ENCODE data around the gene ERGIC1. TPM values are rescaled to one million over a fixed set of nuclear protein-coding genes. Genes with fewer than 3 reads are reported as not detected.
A peak's percentile ranks its signal among the peaks of the same experiment; 100 is the strongest.
"Not testable (repeated sequence)": the region's sequence is repeated elsewhere in the genome, so short reads cannot be mapped to it uniquely, and the experiment has no call there.

The ERGIC1 gene
- total and polyA plus RNA-seq, 12 donors: 71.9 to 450 (median 248) TPM

GRCh38 chr5:172807766-172808311, 26.2 kb upstream of the ERGIC1 start:
- Histone ChIP-seq H3K4me3 (peak overlapping the region in 2 of 4 donors; percentile 28 to 39), H3K9me3 (replicated peaks in 1 of 3) (no peaks in the 10 kb centered on the region), H3K4me1 (replicated peaks in 1 of 2) (peaks cover 4 to 12% of the 10 kb centered on the region in 2 donors), H3K36me3 (replicated peaks in 1 of 2) (no peaks in the 10 kb centered on the region), H3K27ac (peak overlapping the region in 4 of 5 donors; percentile 56 to 93 (median 84)), H3K27me3 (no peaks in the 10 kb centered on the region)
- peak in 1 of 7 donors; percentile 54 for DNase-seq
- TF ChIP-seq CTCF (IDR thresholded peaks at IDR 0.05) (no peak), POLR2A (IDR thresholded peaks at IDR 0.05) (no peak)
- intact Hi-C loops (cut with DNase I): no loop called here
- WGBS, 4 donors: 91 to 95% (median 92%) methylated on average over 11 of the region's 11 CpGs

- peaks cover 4 to 10% of the 10 kb centered on the region in 2 donors for H3K4me1 ChIP-seq (replicated peaks in 1 of 2)
- H3K9me3 ChIP-seq (replicated peaks in 1 of 3): no peaks in the 10 kb centered on the region
- no peak for TF ChIP-seq CTCF (IDR thresholded peaks at IDR 0.05)
- no peak for TF ChIP-seq POLR2A (IDR thresholded peaks at IDR 0.05)
- no peak overlapping the region for H3K27ac ChIP-seq
- H3K4me3 ChIP-seq: no peak overlapping the region
- intact Hi-C loops (cut with DNase I): no loop called here
- no peaks in the 10 kb centered on the region for H3K27me3 ChIP-seq
- WGBS, 4 donors: 94 to 98% (median 96%) methylated on average over 2 of the region's 2 CpGs
- no peaks in the 10 kb centered on the region for H3K36me3 ChIP-seq (replicated peaks in 1 of 2)
- DNase-seq: no peak
Measured at GRCh38 chr5:172809774-172810173, 24.3 kb upstream of the ERGIC1 start.

GRCh38 chr5:172810996-172811395, 23.1 kb upstream of the ERGIC1 start:
- 90 to 98% (median 92%) methylated on average over 4 of the region's 4 CpGs for WGBS, 4 donors
- H3K4me3 ChIP-seq; H3K27me3 ChIP-seq; intact Hi-C loops (cut with DNase I); H3K27ac ChIP-seq; H3K9me3 ChIP-seq (replicated peaks in 1 of 3); H3K36me3 ChIP-seq (replicated peaks in 1 of 2); H3K4me1 ChIP-seq (replicated peaks in 1 of 2); DNase-seq: not testable (repeated sequence)

- Histone ChIP-seq H3K9me3 (replicated peaks in 1 of 3) (no peaks in the 10 kb centered on the region), H3K4me1 (replicated peaks in 1 of 2) (peaks cover 10 to 11% of the 10 kb centered on the region in 2 donors), H3K27me3 (no peaks in the 10 kb centered on the region), H3K27ac (no peak overlapping the region), H3K4me3 (no peak overlapping the region), H3K36me3 (replicated peaks in 1 of 2) (no peaks in the 10 kb centered on the region)
- DNase-seq: no peak
- WGBS, 4 donors: 72 to 77% (median 74%) methylated on average over 7 of the region's 7 CpGs
- TF ChIP-seq CTCF (IDR thresholded peaks at IDR 0.05) (no peak), POLR2A (IDR thresholded peaks at IDR 0.05) (no peak)
- intact Hi-C loops (cut with DNase I): no loop called here
Measured at GRCh38 chr5:172815631-172816030, 18.4 kb upstream of the ERGIC1 start.

- DNase-seq: peak; percentile 64 to 81 (median 78)
- Histone ChIP-seq H3K36me3 (replicated peaks in 1 of 2) (no peaks in the 10 kb centered on the region), H3K4me3 (no peak overlapping the region), H3K9me3 (replicated peaks in 1 of 3) (no peaks in the 10 kb centered on the region), H3K27me3 (no peaks in the 10 kb centered on the region), H3K27ac (peak overlapping the region in 4 of 5 donors; percentile 36 to 68 (median 61)), H3K4me1 (replicated peaks in 1 of 2) (peaks cover 10 to 11% of the 10 kb centered on the region in 2 donors)
- WGBS, 4 donors: 26 to 38% (median 35%) methylated on average over 5 of the region's 5 CpGs
- intact Hi-C loops (cut with DNase I): no loop called here
- TF ChIP-seq CTCF (IDR thresholded peaks at IDR 0.05) (peak in 1 of 6 experiments; percentile 8), POLR2A (IDR thresholded peaks at IDR 0.05) (peak in 1 of 2 donors; percentile 55)
Measured at GRCh38 chr5:172816925-172817562, 17.0 kb upstream of the ERGIC1 start.

All from adrenal gland (tissue), 12 donors.